Measurements from ENCODE around the gene EFNA1. TPM values are rescaled to one million over a fixed set of nuclear protein-coding genes. Genes with fewer than 3 reads are reported as not detected.

The EFNA1 gene
- total and polyA plus RNA-seq, 10 donors = 3.7 to 19.4 (median 9.1) TPM

GRCh38 chr1:155107309-155108264, 20.1 kb upstream of the EFNA1 start:
- H3K36me3 ChIP-seq = no peaks in the 10 kb centered on the region
- H3K4me1 ChIP-seq = peaks cover 0 to 4% (median 0%) of the 10 kb centered on the region in 6 donors
- TF ChIP-seq CTCF (IDR thresholded peaks at IDR 0.05 in 8 of 11, conservative IDR thresholded peaks at IDR 0.05 in 3 of 11) (no peak), POLR2AphosphoS5 (IDR thresholded peaks at IDR 0.05) (no peak), POLR2A (IDR thresholded peaks at IDR 0.05) (no peak)
- no peaks in the 10 kb centered on the region for H3K9me3 ChIP-seq
- H3K4me3 ChIP-seq = no peak overlapping the region
- no peak overlapping the region for H3K27ac ChIP-seq
- intact Hi-C loops (cut with DNase I; ENCODE audit: low total_unique reads) = no loop called here
- no peak for DNase-seq
- 74 to 91% (median 81%) methylated on average over 12 of the region's 12 CpGs for WGBS, 5 donors
- peaks cover 0 to 8% (median 0%) of the 10 kb centered on the region in 7 donors for H3K27me3 ChIP-seq (replicated peaks in 1 of 7)

DNA sequence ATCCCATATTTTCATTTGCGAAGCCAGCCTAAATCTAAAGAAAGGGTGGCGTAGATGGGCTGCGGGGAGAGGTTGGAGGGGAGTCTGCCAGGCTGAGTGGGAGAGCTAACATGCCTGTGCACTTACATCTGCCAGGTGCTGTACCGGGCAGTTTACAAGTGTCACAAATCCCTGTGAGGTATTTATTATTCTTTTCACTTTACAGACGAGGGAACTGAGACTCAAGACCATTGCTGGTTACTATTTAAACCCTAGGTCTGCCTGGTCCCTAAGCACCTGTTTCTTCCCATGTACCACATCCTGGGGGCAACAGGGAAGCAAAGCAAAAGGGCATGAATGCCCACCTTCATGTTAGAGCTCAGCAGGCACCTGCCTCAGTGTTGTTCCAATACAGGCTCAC, 19.4 kb upstream of the EFNA1 start:
- no peaks in the 10 kb centered on the region for H3K36me3 ChIP-seq
- H3K27me3 ChIP-seq (replicated peaks in 1 of 7) = peaks cover 0 to 8% (median 0%) of the 10 kb centered on the region in 7 donors
- H3K4me1 ChIP-seq = no peaks in the 10 kb centered on the region
- DNase-seq = no peak
- H3K27ac ChIP-seq = no peak overlapping the region
- no peaks in the 10 kb centered on the region for H3K9me3 ChIP-seq
- 72 to 92% (median 88%) methylated on average over 5 of the region's 5 CpGs for WGBS, 5 donors
- no peak for TF ChIP-seq CTCF (IDR thresholded peaks at IDR 0.05 in 8 of 11, conservative IDR thresholded peaks at IDR 0.05 in 3 of 11)
- TF ChIP-seq POLR2A (IDR thresholded peaks at IDR 0.05) = no peak
- TF ChIP-seq POLR2AphosphoS5 (IDR thresholded peaks at IDR 0.05) = no peak
- intact Hi-C loops (cut with DNase I; ENCODE audit: low total_unique reads) = no loop called here
- H3K4me3 ChIP-seq = no peak overlapping the region

- TF ChIP-seq POLR2AphosphoS5 (IDR thresholded peaks at IDR 0.05) (no peak), POLR2A (IDR thresholded peaks at IDR 0.05) (no peak), CTCF (IDR thresholded peaks at IDR 0.05 in 8 of 11, conservative IDR thresholded peaks at IDR 0.05 in 3 of 11) (no peak)
- intact Hi-C loops (cut with DNase I; ENCODE audit: low total_unique reads) = no loop called here
- H3K36me3 ChIP-seq = no peaks in the 10 kb centered on the region
- peaks cover 0 to 8% (median 0%) of the 10 kb centered on the region in 7 donors for H3K27me3 ChIP-seq (replicated peaks in 1 of 7)
- H3K4me3 ChIP-seq = no peak overlapping the region
- H3K9me3 ChIP-seq = no peaks in the 10 kb centered on the region
- H3K27ac ChIP-seq = no peak overlapping the region
- WGBS, 5 donors = 89 to 92% (median 91%) methylated on average over 8 of the region's 8 CpGs
- H3K4me1 ChIP-seq = no peaks in the 10 kb centered on the region
- DNase-seq = no peak
Measured at GRCh38 chr1:155110381-155110780, 17.3 kb upstream of the EFNA1 start.

DNA sequence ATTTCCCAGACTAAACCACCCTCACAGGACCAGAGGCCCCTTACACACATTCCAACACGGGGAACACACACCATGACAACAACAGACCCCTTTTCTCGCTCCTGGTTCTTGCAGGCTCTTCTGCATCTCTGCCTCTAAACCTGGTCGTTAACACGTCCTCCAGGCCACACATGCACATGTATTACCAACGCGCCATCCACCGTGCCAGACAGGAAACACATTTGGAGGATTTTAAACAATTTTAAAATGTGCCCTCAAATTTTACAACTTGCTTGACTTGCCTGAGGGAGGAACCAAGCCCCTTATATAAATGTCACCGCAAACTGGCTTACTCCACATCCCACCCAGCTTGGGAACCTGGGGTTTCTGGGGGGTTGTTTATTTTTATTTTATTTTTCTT, 16.9 kb upstream of the EFNA1 start:
- 37 to 51% (median 39%) methylated on average over 8 of the region's 8 CpGs for WGBS, 5 donors
- peaks cover 0 to 8% (median 0%) of the 10 kb centered on the region in 7 donors for H3K27me3 ChIP-seq (replicated peaks in 1 of 7)
- intact Hi-C loops (cut with DNase I; ENCODE audit: low total_unique reads) = no loop called here
- TF ChIP-seq POLR2AphosphoS5 (IDR thresholded peaks at IDR 0.05) (no peak), CTCF (IDR thresholded peaks at IDR 0.05 in 8 of 11, conservative IDR thresholded peaks at IDR 0.05 in 3 of 11) (no peak), POLR2A (IDR thresholded peaks at IDR 0.05) (no peak)
- H3K4me3 ChIP-seq = no peak overlapping the region
- H3K4me1 ChIP-seq = no peaks in the 10 kb centered on the region
- H3K9me3 ChIP-seq = no peaks in the 10 kb centered on the region
- H3K36me3 ChIP-seq = no peaks in the 10 kb centered on the region
- H3K27ac ChIP-seq = no peak overlapping the region
- DNase-seq = no peak
